Osteocyte (in vitro differentiated cells): Measurements from ENCODE around the gene RARG. TPM values are rescaled to one million over a fixed set of nuclear protein-coding genes. Genes with fewer than 3 reads are reported as not detected.
A peak's percentile ranks its signal among the peaks of the same experiment; 100 is the strongest.

ENCODE experiments used
- DNase-seq: peaks from one replicate; pipeline ENCODE4 v3.0.0; 2021; ENCODE audit warnings: mixed read lengths; ENCODE audit not compliant: unreplicated experiment; ENCODE audit errors: extremely low spot score
- H3K27ac Mint-ChIP-seq: one replicate; pipeline ENCODE4 v1.8.0; 2021; ENCODE audit warnings: mild to moderate bottlenecking, mixed read lengths; ENCODE audit not compliant: unreplicated experiment
- H3K27me3 Mint-ChIP-seq: one replicate; pipeline ENCODE4 v1.8.0; 2021; ENCODE audit warnings: mixed read lengths; ENCODE audit not compliant: unreplicated experiment
- H3K36me3 Mint-ChIP-seq: one replicate; pipeline ENCODE4 v1.8.0; 2021; ENCODE audit warnings: mixed read lengths; ENCODE audit not compliant: unreplicated experiment
- H3K4me1 Mint-ChIP-seq: one replicate; pipeline ENCODE4 v1.8.0; 2021; ENCODE audit warnings: mixed read lengths; ENCODE audit not compliant: unreplicated experiment
- H3K4me3 Mint-ChIP-seq: one replicate; pipeline ENCODE4 v1.8.0; 2021; ENCODE audit warnings: mild to moderate bottlenecking, moderate library complexity, mixed read lengths; ENCODE audit not compliant: unreplicated experiment
- H3K9me3 Mint-ChIP-seq: one replicate; pipeline ENCODE4 v1.8.0; 2021; ENCODE audit warnings: mixed read lengths; ENCODE audit not compliant: unreplicated experiment
- CTCF ChIP-seq: fragments of 200-600 bp; sonication (generic); IDR thresholded peaks from 2 replicates; pipeline ENCODE4 v1.5.0; 2021; ENCODE audit warnings: antibody characterized with exemption, mild to moderate bottlenecking, moderate library complexity
- total RNA-seq: library from RNA; stranded (reverse); gene quantifications from 2 replicates; pipeline ENCODE4 v1.2.1, GENCODE V29; 2021

The RARG gene
- total RNA-seq, 1 donor from 2014 or later = 31.6 TPM

GRCh38 chr12:53176750-53177149 is 55.3 kb downstream of the RARG start:
- TF ChIP-seq CTCF = no peak
- Mint-ChIP-seq H3K4me1 (peaks cover 36% of the 10 kb centered on the region), H3K27ac (no peak overlapping the region), H3K27me3 (no peaks in the 10 kb centered on the region), H3K9me3 (no peaks in the 10 kb centered on the region), H3K4me3 (no peak overlapping the region), H3K36me3 (peaks cover 5% of the 10 kb centered on the region)
- DNase-seq = no peak

GRCh38 chr12:53174881-53175491 is 57.0 kb downstream of the RARG start:
- H3K4me3 Mint-ChIP-seq = no peak overlapping the region
- peak overlapping the region; percentile 7 for H3K27ac Mint-ChIP-seq
- no peak for DNase-seq

GRCh38 chr12:53173085-53173715 is 58.8 kb downstream of the RARG start:
- H3K9me3 Mint-ChIP-seq = no peaks in the 10 kb centered on the region
- H3K4me3 Mint-ChIP-seq = no peak overlapping the region
- H3K4me1 Mint-ChIP-seq = peaks cover 20% of the 10 kb centered on the region
- H3K27ac Mint-ChIP-seq = peak overlapping the region; percentile 18
- DNase-seq = no peak
- no peaks in the 10 kb centered on the region for H3K27me3 Mint-ChIP-seq
- peaks cover 21% of the 10 kb centered on the region for H3K36me3 Mint-ChIP-seq
- TF ChIP-seq CTCF = no peak

More at GRCh38 chr12:53174881-53175491, 57.0 kb downstream of the RARG start:
- peak; percentile 24 for TF ChIP-seq CTCF
- no peaks in the 10 kb centered on the region for H3K9me3 Mint-ChIP-seq
- H3K36me3 Mint-ChIP-seq = peaks cover 16% of the 10 kb centered on the region
- H3K4me1 Mint-ChIP-seq = peaks cover 31% of the 10 kb centered on the region
- no peaks in the 10 kb centered on the region for H3K27me3 Mint-ChIP-seq

GRCh38 chr12:53172352-53172751 is 59.7 kb downstream of the RARG start:
- Mint-ChIP-seq H3K4me3 (no peak overlapping the region), H3K27me3 (no peaks in the 10 kb centered on the region), H3K27ac (no peak overlapping the region), H3K9me3 (no peaks in the 10 kb centered on the region), H3K4me1 (peaks cover 20% of the 10 kb centered on the region), H3K36me3 (peaks cover 21% of the 10 kb centered on the region)
- peak; percentile 76 for DNase-seq
- TF ChIP-seq CTCF = no peak

- Mint-ChIP-seq H3K27me3 (no peaks in the 10 kb centered on the region), H3K4me3 (no peak overlapping the region), H3K4me1 (peaks cover 20% of the 10 kb centered on the region), H3K27ac (no peak overlapping the region), H3K9me3 (no peaks in the 10 kb centered on the region), H3K36me3 (peaks cover 23% of the 10 kb centered on the region)
- TF ChIP-seq CTCF = no peak
- DNase-seq = no peak
Measured at GRCh38 chr12:53171725-53172329, 60.2 kb downstream of the RARG start.
